HCT116 (cell line): ENCODE data around the gene TRAF3. TPM values are rescaled to one million over a fixed set of nuclear protein-coding genes. Genes with fewer than 3 reads are reported as not detected.

Source experiments
- ATAC-seq: fragments of 200-7000 bp; cut with Tn5 transposase; 2 replicates; pipeline ENCODE4 v1.9.1; 2020; ENCODE audit warnings: mild to moderate bottlenecking, moderate library complexity
- BruUV-seq: library from RNA; stranded (reverse); fragments of 400-500 nt; replicated peaks from 2 replicates; lab custom pipeline; 2021; lab: Mats Ljungman, UMichigan
- CTCF ChIA-PET: fragments of 300-600 bp; sonication (Branson Sonifier 250); formaldehyde crosslinking; loops from one replicate; lab custom pipeline; 2021; ENCODE audit warnings: antibody characterized with exemption; lab: Charles Lee
- POLR2A ChIA-PET: fragments of 300-600, 350-600 bp; sonication (Branson Sonifier 250); formaldehyde crosslinking; loops from one replicate; lab custom pipeline; 2021; ENCODE audit warnings: antibody characterized with exemption; lab: Charles Lee
- RAD21 ChIA-PET, 2 experiments: fragments of 300-600 bp; sonication (Branson Sonifier 250); formaldehyde crosslinking; loops; one replicate each; lab custom pipeline; 2023; ENCODE audit warnings: low total read pairs in 2 of 2; ENCODE audit not compliant: uncharacterized antibody in 2 of 2, unreplicated experiment in 2 of 2, low non-redundant PET in 1 of 2; lab: Charles Lee
- DNase-seq: peaks from one replicate; pipeline ENCODE4 v3.0.0-alpha.2; 2010; ENCODE audit warnings: low read depth, low spot score
- H2AFZ ChIP-seq: fragments of 200-600 bp; shearing (Covaris generic), sonication (generic); 2 replicates; pipeline ENCODE4 v1.6.1; 2017; ENCODE audit warnings: low read depth, mixed run types, mixed read lengths, antibody characterized with exemption, low read length; ENCODE audit not compliant: poor library complexity, severe bottlenecking
- H3K27ac ChIP-seq: 2 replicates; pipeline ENCODE4 v1.5.1; 2012; ENCODE audit warnings: low read depth, low read length
- H3K27me3 ChIP-seq: fragments of 200-600 bp; sonication (generic); 2 replicates; pipeline ENCODE4 v1.6.1; 2016; ENCODE audit warnings: mixed run types, low read length, mixed read lengths; ENCODE audit not compliant: insufficient read depth
- H3K36me3 ChIP-seq, 2 experiments: fragments of 200-500 bp in 1 of 2; fragments of 200-600 bp in 1 of 2; sonication (Bioruptor generic) in 1 of 2; sonication (generic) in 1 of 2; 2 replicates each; pipeline versions ENCODE4 v1.5.1 to v1.6.1; 2014 to 2016; ENCODE audit warnings: low read length in 2 of 2, inconsistent platforms in 1 of 2, mixed read lengths in 1 of 2, mixed run types in 1 of 2; ENCODE audit not compliant: insufficient read depth in 2 of 2, control insufficient read depth in 1 of 2
- H3K4me1 ChIP-seq, 2 experiments: fragments of 200-600 bp in 1 of 2; sonication (generic) in 1 of 2; 2 replicates each; pipeline versions ENCODE4 v1.5.1 to v1.6.1; 2012 to 2017; ENCODE audit warnings: low read length in 2 of 2, inconsistent platforms in 1 of 2, mild to moderate bottlenecking in 1 of 2, mixed read lengths in 1 of 2, mixed run types in 1 of 2, moderate library complexity in 1 of 2; ENCODE audit not compliant: insufficient read depth in 2 of 2, control insufficient read depth in 1 of 2
- H3K4me2 ChIP-seq: fragments of 200-600 bp; sonication (generic); 2 replicates; pipeline ENCODE4 v1.6.1; 2017; ENCODE audit warnings: mixed run types, low read length, mixed read lengths
- H3K4me3 ChIP-seq, 2 experiments: fragments of 200-600 bp in 1 of 2; sonication (generic) in 1 of 2; replicated peaks in 1 of 2; 2 replicates each; pipeline ENCODE4 v1.5.1; 2011 to 2016; ENCODE audit warnings: low read length in 2 of 2, control low read depth in 1 of 2, low read depth in 1 of 2, mild to moderate bottlenecking in 1 of 2, mixed read lengths in 1 of 2, mixed run types in 1 of 2
- H3K79me2 ChIP-seq: fragments of 200-600 bp; sonication (generic); 2 replicates; pipeline ENCODE4 v1.6.1; 2017; ENCODE audit warnings: mild to moderate bottlenecking, mixed run types, low read length, moderate library complexity, mixed read lengths; ENCODE audit not compliant: insufficient read depth
- H3K9ac ChIP-seq: fragments of 200-600 bp; sonication (generic); 2 replicates; pipeline ENCODE4 v1.6.1; 2016; ENCODE audit warnings: low read length, mixed read lengths
- H3K9me2 ChIP-seq: fragments of 200-600 bp; sonication (generic), shearing (Covaris generic); 2 replicates; pipeline ENCODE4 v1.6.1; 2017; ENCODE audit warnings: mixed run types, mild to moderate bottlenecking, moderate library complexity; ENCODE audit not compliant: insufficient read depth
- H3K9me3 ChIP-seq, 2 experiments: fragments of 200-500 bp in 1 of 2; fragments of 200-600 bp in 1 of 2; sonication (Bioruptor generic) in 1 of 2; sonication (generic) in 1 of 2; 2 replicates each; pipeline ENCODE4 v1.6.1; 2014 to 2017; ENCODE audit warnings: low read length in 2 of 2, mixed read lengths in 2 of 2, inconsistent platforms in 1 of 2, low read depth in 1 of 2, mild to moderate bottlenecking in 1 of 2, mixed run types in 1 of 2, moderate library complexity in 1 of 2; ENCODE audit not compliant: control insufficient read depth in 1 of 2, insufficient read depth in 1 of 2
- H4K20me1 ChIP-seq: fragments of 200-600 bp; sonication (generic), shearing (Covaris generic); 2 replicates; pipeline ENCODE4 v1.6.1; 2017; ENCODE audit warnings: mixed run types, mild to moderate bottlenecking, moderate library complexity; ENCODE audit not compliant: insufficient read depth
- EZH2phosphoT487 ChIP-seq: fragments of 200-600 bp; IDR thresholded peaks from 2 replicates; pipeline ENCODE4 v1.6.1; 2018; ENCODE audit warnings: antibody characterized with exemption, borderline replicate concordance
- MAX ChIP-seq: IDR thresholded peaks from 2 replicates; pipeline ENCODE4 v1.6.1; 2012
- POLR2AphosphoS5 ChIP-seq: IDR thresholded peaks from 2 replicates; pipeline ENCODE4 v1.6.1; 2011; ENCODE audit warnings: mild to moderate bottlenecking, low read depth, low read length, moderate library complexity
- SP1 ChIP-seq: IDR thresholded peaks from 2 replicates; pipeline ENCODE4 v1.6.1; 2012; ENCODE audit warnings: low read depth
- ZBTB33 ChIP-seq: IDR thresholded peaks from 2 replicates; pipeline ENCODE4 v1.6.1; 2011; ENCODE audit warnings: mild to moderate bottlenecking, low read length, moderate library complexity; ENCODE audit not compliant: insufficient replicate concordance; ENCODE audit errors: extremely low read depth
- ZFX ChIP-seq: fragments of 450-650 bp; IDR thresholded peaks from 2 replicates; pipeline ENCODE4 v1.6.1; 2017
- intact Hi-C: fragments of 100-400 bp; cut with micrococcal nuclease; formaldehyde crosslinking; loops from 2 replicates; pipeline ENCODE4 v1.10.0; 2022
- total RNA-seq: library from RNA; stranded (reverse); gene quantifications from one replicate; pipeline ENCODE4 v1.2.1, GENCODE V29; 2021; ENCODE audit not compliant: unreplicated experiment

Gene TRAF3
- total RNA-seq, 1 experiment from 2014 or later: 32.1 TPM

GRCh38 chr14:102796661-102797190 lies 19.5 kb downstream of the TRAF3 start:
- H3K36me3 ChIP-seq: no peaks in the 10 kb centered on the region
- RAD21 ChIA-PET: no interaction called here
- H4K20me1 ChIP-seq: 0 out of 2 replicates have a peak, but pooled peaks cover 6% of the 10 kb centered on the region
- intact Hi-C loops: no loop called here
- H2AFZ ChIP-seq: no peak overlapping the region
- peaks cover 93% of the 10 kb centered on the region for H3K79me2 ChIP-seq
- no peak overlapping the region for H3K4me2 ChIP-seq
- no TSS peak for BruUV-seq
- H3K4me1 ChIP-seq: peaks cover 33 to 51% of the 10 kb centered on the region in 2 experiments
- DNase-seq: no peak
- TF ChIP-seq SP1 (no peak), EZH2phosphoT487 (no peak), ZFX (no peak), MAX (no peak), ZBTB33 (no peak), POLR2AphosphoS5 (no peak)
- TF ChIP-seq, all 23 proteins: peak for 0
- Histone ChIP-seq H3K9me3 (no peaks in the 10 kb centered on the region), H3K27ac (no peak overlapping the region), H3K4me3 (no peak overlapping the region), H3K9me2 (no peaks in the 10 kb centered on the region), H3K27me3 (no peaks in the 10 kb centered on the region), H3K9ac (no peak overlapping the region)
- ATAC-seq: no peak
- ChIA-PET CTCF (no interaction called here), POLR2A (no interaction called here)

- intact Hi-C loops: no loop called here
- Histone ChIP-seq H4K20me1 (no peaks in the 10 kb centered on the region; the same call in 1 of the 2 replicates), H3K4me2 (peak overlapping the region; percentile 45), H3K9me2 (no peaks in the 10 kb centered on the region), H3K79me2 (peaks cover 84% of the 10 kb centered on the region), H3K4me1 (peaks cover 33 to 59% of the 10 kb centered on the region in 2 experiments), H2AFZ (no peak overlapping the region), H3K9me3 (no peaks in the 10 kb centered on the region), H3K36me3 (no peaks in the 10 kb centered on the region), H3K4me3 (no peak overlapping the region), H3K9ac (no peak overlapping the region), H3K27ac (no peak overlapping the region), H3K27me3 (no peaks in the 10 kb centered on the region)
- ChIA-PET CTCF (no interaction called here), RAD21 (no interaction called here), POLR2A (no interaction called here)
- ATAC-seq (no peak), DNase-seq (no peak)
- BruUV-seq: no TSS peak
- no peak for TF ChIP-seq ZFX
Observed at GRCh38 chr14:102798926-102799325, 21.7 kb downstream of the TRAF3 start.
